Lower leg skin (tissue), 3 donors: ENCODE data around the gene RTTN.

Experiments used
- CTCF ChIP-seq, 3 donors: fragments of 450-650 bp; IDR thresholded peaks; one replicate each; pipeline ENCODE4 v1.5.1; 2016; ENCODE audit warnings: antibody characterized with exemption in 3 of 3, mild to moderate bottlenecking in 3 of 3, moderate library complexity in 2 of 3
- POLR2A ChIP-seq, 2 donors: fragments of 450-650 bp; IDR thresholded peaks; one replicate each; pipeline ENCODE4 v1.6.1; 2016 to 2017; ENCODE audit warnings: antibody characterized with exemption in 2 of 2, mild to moderate bottlenecking in 1 of 2, moderate library complexity in 1 of 2

DNA sequence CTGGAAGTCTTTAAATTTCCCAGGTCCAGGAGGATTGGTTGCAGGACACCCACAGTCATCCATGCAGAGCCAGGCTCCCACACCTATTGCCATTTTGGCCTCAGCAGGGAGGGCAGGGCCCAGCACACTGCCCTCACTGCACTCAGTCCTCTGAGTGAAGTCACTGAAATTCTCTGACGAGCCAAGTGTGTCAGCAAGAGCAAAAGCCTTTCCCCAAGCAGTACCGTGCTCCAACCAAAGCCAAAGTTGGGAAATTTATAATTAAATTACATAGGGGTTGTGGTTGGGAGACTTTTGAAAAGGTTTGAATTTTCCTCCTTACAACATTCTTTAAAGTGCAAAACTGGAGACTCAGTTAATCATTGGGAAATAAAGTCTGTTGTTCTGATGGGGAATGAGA, 159.3 kb downstream of the RTTN start:
- TF ChIP-seq CTCF (IDR thresholded peaks at IDR 0.05) (no peak), POLR2A (IDR thresholded peaks at IDR 0.05) (no peak)
